KOPT-K1 (cell line): Measurements from ENCODE around the gene UQCRQ.
A peak's percentile ranks its signal among the peaks of the same experiment; 100 is the strongest.
"Not testable (repeated sequence)": the region's sequence is repeated elsewhere in the genome, so short reads cannot be mapped to it uniquely, and the experiment has no call there.

ENCODE experiments used
- H3K27ac ChIP-seq: fragments of 200-600 bp; sonication (generic); 2 replicates; pipeline ENCODE4 v1.5.1; 2016; ENCODE audit warnings: antibody characterized with exemption, mild to moderate bottlenecking, low read depth, low read length; ENCODE audit not compliant: poor library complexity, severe bottlenecking
- H3K36me3 ChIP-seq: fragments of 200-600 bp; sonication (generic); 2 replicates; pipeline ENCODE4 v1.5.1; 2017; ENCODE audit warnings: antibody characterized with exemption, mild to moderate bottlenecking, low read length, moderate library complexity; ENCODE audit not compliant: insufficient read depth
- H3K9me3 ChIP-seq: fragments of 200-600 bp; sonication (generic); 2 replicates; pipeline ENCODE4 v1.5.1; 2017; ENCODE audit warnings: antibody characterized with exemption, low read length, mild to moderate bottlenecking; ENCODE audit not compliant: insufficient read depth, poor library complexity, severe bottlenecking

The UQCRQ gene

DNA sequence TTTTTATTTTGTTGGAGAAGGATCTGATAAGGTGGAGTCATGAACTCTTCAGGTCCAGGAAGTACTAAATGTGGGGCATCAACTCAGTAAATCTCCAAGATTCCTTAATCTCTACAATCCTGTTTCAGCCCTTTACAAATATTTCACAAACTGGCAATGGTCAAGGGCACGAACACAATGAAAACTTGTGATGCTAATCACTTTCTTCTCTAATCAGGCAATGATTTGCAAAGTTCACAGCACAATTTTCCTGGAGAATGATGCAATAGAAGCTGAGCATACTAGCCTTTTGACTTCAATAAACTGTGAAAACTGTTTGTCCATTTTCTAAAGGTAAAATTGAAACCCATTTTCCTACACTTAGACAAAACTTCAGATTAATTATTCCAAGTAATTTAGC lies 17.1 kb upstream of the UQCRQ start:
- no peak overlapping the region for H3K27ac ChIP-seq

DNA sequence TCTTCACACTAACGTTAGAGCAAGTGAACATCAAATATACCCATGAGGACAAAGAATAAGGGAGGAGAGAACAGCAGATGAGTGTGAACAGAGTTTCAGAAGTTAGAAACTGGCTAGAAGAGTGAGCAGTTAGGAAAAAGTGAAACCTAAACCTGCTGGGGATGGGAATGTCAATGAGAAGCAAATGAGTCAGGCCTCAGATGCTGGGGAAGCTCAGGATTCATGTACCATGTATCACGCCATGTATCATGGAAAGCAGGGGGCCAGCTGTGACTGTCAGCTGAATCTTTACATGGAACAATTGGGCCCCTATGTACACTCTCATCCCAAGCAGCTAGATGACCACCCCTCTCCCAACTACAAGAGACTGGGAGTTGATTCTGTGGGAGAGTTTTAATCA lies 16.4 kb upstream of the UQCRQ start:
- Histone ChIP-seq H3K36me3 (no peaks in the 10 kb centered on the region), H3K27ac (no peak overlapping the region), H3K9me3 (no peaks in the 10 kb centered on the region)

More for the DNA sequence above, 17.1 kb upstream of the UQCRQ start:
- Histone ChIP-seq H3K9me3 (no peaks in the 10 kb centered on the region), H3K36me3 (no peaks in the 10 kb centered on the region)

DNA sequence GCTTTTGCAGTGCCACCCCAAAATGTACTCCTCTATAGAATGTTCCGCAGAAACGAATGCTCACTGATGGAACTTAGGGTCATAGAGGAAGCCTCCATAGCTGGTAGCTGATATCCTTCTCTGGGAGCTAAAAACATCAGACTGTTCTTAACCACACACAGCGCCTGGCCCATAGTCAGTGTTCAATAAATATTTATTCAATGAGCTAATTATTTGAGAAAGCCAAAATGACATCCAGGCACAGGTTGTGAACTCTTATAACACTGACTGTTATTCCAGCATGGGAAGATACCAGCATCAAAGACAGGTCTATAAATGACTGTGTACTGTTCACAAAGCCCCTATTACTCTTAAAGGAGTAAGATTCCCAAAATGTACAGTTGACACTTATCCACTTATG lies 13.1 kb upstream of the UQCRQ start:
- Histone ChIP-seq H3K36me3 (no peaks in the 10 kb centered on the region), H3K27ac (no peak overlapping the region)

DNA sequence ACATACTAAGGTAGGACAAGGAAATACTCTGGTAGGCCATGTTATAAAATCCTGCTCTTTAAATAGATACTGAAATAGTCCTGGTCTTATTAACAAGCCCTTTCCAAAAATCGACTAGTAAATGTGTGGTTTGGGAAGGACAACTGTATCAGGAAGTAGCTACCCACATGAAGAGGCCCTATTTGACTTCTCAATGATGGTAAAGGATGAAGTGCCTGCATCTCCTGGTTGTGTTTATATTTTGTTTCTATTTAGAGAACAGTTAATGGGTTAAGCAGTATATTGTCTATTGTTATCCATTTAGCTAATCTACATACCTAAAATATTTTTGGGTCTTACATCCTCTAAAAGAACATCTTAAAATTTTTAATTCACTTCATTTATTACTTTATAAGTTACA lies 12.7 kb upstream of the UQCRQ start:
- Histone ChIP-seq H3K36me3 (no peaks in the 10 kb centered on the region), H3K27ac (no peak overlapping the region), H3K9me3 (no peaks in the 10 kb centered on the region)

More for the DNA sequence above, 13.1 kb upstream of the UQCRQ start:
- no peaks in the 10 kb centered on the region for H3K9me3 ChIP-seq

DNA sequence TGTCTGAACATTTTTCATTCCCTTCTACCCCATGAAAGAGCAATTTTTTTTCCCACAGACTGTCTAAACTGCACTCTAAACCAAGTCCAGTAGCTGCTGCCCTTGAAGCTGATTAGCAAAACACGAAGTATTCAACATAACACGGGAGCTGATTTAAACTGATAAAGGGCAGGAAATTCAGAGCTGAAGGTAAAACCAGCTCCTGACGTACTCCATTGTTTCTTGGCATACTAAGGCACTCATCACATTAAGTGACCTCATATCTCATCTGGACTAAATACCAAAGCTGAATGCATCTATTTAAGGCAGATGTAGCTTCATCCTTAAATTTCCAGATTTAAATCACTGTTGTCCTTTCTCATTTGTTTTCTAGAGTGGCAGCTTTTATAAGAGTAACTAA lies 12.1 kb upstream of the UQCRQ start:
- H3K9me3 ChIP-seq = no peaks in the 10 kb centered on the region
- H3K36me3 ChIP-seq = no peaks in the 10 kb centered on the region
- H3K27ac ChIP-seq = no peak overlapping the region

DNA sequence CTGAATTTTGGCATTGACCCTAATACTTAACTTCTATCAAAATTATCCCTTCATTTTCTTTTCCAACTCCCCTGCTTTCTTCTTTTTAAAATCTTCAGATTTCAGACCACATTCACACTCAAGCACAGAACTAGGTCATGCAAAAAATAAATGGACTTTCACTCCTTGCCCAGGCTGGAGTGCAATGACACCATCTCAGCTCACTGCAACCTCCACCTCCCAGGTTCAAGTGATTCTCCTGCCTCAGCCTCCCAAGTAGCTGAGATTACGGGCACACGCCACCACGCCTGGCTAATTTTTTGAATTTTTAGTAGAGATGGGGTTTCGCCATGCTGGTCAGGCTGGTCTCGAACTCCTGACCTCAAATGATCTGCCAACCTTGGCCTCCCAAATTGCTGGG lies 11.4 kb upstream of the UQCRQ start:
- not testable (repeated sequence) for H3K9me3 ChIP-seq, H3K27ac ChIP-seq, H3K36me3 ChIP-seq

DNA sequence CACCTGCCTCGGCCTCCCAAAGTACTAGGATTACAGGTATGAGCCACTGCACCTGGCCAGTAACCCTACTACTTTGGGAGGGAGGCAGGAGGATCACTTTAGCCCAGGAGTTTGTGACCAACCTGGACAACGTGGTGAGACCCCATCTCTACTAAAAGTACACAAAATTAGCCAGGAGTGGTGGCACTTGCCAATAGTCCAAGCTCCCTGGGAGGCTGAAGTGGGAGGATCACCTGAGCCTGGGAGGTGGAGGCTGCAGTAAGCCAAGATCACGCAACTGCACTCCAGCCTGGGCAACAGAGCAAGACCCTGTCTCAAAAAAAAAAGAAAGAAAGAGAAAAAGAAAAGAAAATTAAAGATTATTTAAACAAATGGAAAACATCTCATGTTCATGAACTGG lies 10.4 kb upstream of the UQCRQ start:
- Histone ChIP-seq H3K27ac (no peak overlapping the region), H3K9me3 (no peaks in the 10 kb centered on the region), H3K36me3 (no peaks in the 10 kb centered on the region)

DNA sequence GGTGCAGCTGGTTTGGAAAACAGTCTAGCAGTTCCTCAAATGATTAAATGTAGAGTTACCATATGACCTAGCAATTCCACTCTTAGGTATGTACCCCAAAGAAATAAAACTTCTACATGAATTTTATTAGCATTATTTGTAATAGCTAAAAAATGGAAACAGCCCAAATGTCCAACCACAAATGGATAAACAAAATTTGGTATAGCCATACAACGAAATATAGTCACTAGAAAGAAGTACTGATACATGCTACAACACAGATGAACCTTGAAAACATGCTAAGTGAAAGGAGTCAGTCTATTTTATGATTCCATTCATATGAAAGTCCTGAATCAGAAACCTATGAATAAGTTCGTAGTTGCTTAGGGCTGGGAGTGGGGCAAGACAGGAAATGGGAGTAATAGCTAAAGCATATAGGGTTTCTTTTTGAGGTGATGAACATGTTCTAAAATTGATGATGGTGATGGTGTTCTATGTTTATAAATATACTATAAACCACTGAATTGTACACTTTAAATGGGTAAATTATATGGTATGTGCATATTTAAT lies 6.5 kb upstream of the UQCRQ start:
- Histone ChIP-seq H3K36me3 (no peaks in the 10 kb centered on the region), H3K27ac (no peak overlapping the region), H3K9me3 (no peaks in the 10 kb centered on the region)

DNA sequence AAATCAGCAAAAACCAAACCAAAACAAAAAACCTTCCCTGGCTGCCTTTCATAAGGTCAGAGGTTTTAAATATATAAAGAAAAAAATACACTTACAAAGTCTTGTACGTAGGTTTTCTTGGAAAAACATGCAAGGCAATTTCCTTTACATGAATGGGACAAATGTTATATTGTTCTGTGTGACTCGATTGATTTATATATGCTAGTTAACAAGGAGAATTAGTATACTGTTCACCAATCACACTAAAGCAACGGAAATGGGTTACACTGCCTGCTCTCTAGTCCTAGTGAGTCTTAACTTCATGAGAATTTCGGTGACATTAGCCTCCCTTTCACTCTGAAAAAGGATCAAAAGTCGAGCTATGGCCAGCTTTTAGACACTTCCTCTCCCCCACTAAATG lies 5.7 kb upstream of the UQCRQ start:
- Histone ChIP-seq H3K9me3 (no peaks in the 10 kb centered on the region), H3K27ac (no peak overlapping the region), H3K36me3 (no peaks in the 10 kb centered on the region)

DNA sequence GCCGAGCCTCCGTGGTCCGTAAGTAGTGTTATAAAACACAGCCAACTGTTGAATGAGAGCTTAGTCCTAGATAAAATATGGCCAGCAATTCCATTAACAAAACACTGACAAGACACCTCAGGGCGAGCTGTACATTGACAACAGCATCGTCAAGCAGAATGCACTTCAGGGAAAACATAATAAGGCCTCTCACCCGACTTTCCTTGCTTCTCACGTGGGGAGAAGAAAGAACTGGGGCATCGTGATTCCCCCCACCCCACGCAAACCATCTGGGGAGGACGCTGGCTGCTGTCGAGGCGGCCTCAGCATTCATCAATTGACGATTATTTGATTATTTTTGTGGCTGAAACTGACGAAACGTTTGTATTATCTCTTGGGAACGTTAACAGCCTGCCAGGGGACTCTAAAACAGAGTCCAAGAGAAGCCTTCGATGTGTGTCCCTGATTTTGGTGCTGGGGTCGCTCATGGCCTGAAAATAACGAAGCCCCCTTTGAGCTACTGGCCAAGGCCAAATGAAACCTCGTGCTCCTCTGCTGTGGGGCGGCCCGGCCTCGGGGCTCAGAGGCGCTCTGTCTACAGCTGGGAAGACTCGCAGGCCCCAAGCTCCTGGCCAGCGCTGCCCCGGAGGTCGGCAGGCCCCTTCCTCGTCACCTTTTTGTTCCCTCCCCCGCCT lies 637 bp upstream of the UQCRQ start:
- peak overlapping the region; percentile 71 for H3K27ac ChIP-seq
- peaks cover 32% of the 10 kb centered on the region for H3K36me3 ChIP-seq
- no peaks in the 10 kb centered on the region for H3K9me3 ChIP-seq

DNA sequence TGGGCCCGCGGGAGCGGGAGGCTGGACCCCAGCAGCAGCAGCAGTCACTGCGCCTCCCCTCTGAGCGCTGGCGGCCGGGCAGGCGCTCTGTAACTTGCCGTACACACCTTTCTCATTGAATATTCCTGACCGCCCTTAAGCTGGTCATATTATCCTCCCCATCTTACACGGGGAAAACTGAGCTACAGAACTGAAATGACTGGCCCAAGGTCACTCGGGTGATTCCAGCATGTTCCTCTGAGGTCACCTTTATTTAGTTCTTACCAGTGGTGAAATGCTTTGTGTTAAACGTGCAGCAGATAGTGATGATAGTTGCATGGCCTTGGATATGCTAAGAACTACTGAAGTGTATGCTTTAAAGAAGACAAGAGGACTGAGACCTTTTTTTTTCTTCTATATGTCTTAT lies 607 bp downstream of the UQCRQ start:
- Histone ChIP-seq H3K9me3 (no peaks in the 10 kb centered on the region), H3K36me3 (peaks cover 45% of the 10 kb centered on the region), H3K27ac (peak overlapping the region; percentile 71)

DNA sequence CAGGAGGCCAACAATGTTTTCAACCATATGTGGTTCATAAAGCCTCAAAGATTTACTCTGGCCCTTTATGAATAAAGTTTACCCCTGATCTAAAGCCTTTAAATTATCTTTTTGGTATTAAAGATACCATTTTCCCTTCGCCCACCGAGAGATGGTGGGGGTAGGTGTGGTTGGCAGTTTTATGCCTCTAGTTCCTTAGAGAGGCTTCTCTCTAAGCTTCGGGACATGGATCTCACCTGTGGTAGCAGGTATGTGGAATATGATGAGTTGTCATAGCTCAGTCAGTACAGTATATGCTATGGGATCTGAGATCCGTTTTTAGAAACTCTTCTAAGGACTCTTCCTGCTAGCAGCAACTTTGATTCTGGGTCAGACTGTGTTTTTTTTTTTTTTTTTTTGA lies 2.3 kb downstream of the UQCRQ start:
- Histone ChIP-seq H3K9me3 (no peaks in the 10 kb centered on the region), H3K27ac (no peak overlapping the region), H3K36me3 (peaks cover 62% of the 10 kb centered on the region)

DNA sequence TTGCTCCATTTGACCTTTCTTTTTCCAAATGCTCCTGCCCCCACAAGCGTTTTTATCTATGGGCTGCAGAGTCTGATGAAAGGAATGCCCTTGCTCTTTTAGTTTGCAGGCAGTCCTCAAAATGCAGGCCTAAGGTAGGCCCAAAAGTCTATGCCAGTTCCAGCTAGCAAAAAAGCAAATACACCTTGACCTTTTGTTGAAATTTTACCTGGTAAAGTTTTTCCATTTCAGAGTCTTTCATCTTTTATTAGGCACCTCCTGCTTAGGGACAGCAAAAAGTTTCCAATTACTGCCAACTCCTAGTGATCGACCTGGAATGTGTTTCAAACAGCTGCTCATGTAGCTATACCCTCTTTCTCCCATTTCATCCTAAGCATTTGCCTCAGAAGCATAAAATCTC lies 4.4 kb downstream of the UQCRQ start:
- Histone ChIP-seq H3K9me3 (no peaks in the 10 kb centered on the region), H3K27ac (no peak overlapping the region), H3K36me3 (peaks cover 80% of the 10 kb centered on the region)

DNA sequence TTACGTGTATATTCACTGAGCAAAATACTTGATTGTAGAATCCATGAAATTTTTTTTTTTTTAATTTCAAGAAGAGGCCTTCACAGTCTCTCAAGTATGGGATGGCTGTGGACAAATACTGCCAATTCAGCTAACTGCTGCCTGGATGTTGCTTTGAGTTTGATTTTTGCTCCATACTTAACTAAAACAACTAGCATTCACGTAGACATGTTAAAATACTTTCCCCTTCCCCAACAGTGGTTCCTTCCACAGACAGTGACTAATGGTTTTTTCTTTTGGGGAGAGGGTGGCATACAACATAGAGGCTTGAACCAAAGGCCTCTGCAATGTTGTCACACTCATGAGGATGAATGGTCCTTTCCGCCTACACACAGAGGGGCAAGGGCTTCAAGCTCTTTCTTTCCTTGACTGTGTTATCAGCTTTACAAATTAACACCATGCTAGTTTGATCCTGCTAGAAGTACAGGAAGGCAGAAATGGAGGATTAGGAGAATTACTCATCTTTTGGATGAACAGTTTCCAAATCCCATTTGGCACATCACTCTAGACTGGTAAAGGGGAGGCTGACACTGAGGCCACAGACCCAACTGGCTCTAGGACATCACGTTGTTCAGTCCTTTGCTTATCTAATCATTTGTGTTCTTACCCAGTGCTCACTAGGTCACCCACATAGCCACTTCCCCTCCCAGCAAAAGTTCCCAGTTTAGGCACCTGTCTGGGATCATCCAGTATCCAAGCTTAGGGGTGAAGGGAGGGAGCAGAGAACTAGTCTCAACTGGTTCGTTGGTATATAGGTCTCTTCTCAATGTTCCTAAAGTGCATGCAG lies 5.2 kb downstream of the UQCRQ start:
- H3K9me3 ChIP-seq = no peaks in the 10 kb centered on the region
- no peak overlapping the region for H3K27ac ChIP-seq
- H3K36me3 ChIP-seq = peaks cover 88% of the 10 kb centered on the region

DNA sequence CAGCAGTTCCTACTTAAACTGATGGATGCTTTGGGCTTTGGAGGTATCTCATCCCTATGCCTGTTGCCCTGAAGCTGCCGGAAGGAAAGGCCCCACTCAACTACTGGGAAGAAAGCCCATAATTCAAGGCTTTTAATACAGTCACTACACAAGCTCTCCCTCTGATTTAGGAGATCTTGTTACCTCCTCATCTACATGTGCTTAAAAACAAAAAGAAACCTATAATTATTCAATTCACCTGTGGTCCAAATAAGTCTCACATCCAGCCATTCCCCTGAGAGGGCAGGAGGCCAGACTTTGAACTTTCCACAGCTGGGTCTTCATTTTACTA lies 6.3 kb downstream of the UQCRQ start:
- peaks cover 93% of the 10 kb centered on the region for H3K36me3 ChIP-seq
- no peak overlapping the region for H3K27ac ChIP-seq
- H3K9me3 ChIP-seq = no peaks in the 10 kb centered on the region
